ENCODE measurements around the gene MAT2A. TPM values are rescaled to one million over a fixed set of nuclear protein-coding genes. Genes with fewer than 3 reads are reported as not detected.

The MAT2A gene
- total and polyA plus RNA-seq, 2 of the 8 experiments (the other 6 are each of a cell fraction or from before 2014, with no cell fraction given), result 255 to 307 TPM

- Histone ChIP-seq H3K79me2 (ENCODE audit: control insufficient read depth in 1 of 2, insufficient read depth in 2 of 2, low read length in 2 of 2) (peaks cover 0 to 18% of the 10 kb centered on the region in 2 experiments; a peak in 2 of 4 replicates), H2BK5ac (ENCODE audit: low read depth, low read length) (peak within 1 kb of the TSS; percentile 90; the same call in 1 of the 2 replicates), H3K23me2 (ENCODE audit: low read depth, low read length) (peaks cover 5% of the 10 kb centered on the region), H3K14ac (ENCODE audit: insufficient read length) (no peak within 1 kb of the TSS), H2BK20ac (ENCODE audit: low read length) (no peak within 1 kb of the TSS), H4K5ac (ENCODE audit: insufficient read length, low read depth, low read length) (peak within 1 kb of the TSS; percentile 90), H2BK12ac (ENCODE audit: low read depth, low read length) (peak within 1 kb of the TSS; percentile 60; the same call in 1 of the 2 replicates), H3K4me2 (ENCODE audit: insufficient read depth in 1 of 2, low read depth in 2 of 2, low read length in 2 of 2) (peak within 1 kb of the TSS; percentile 84 to 96), H3K23ac (ENCODE audit: insufficient read length) (no peak within 1 kb of the TSS), H3K9me3 (ENCODE audit: insufficient read depth in 2 of 2, low read depth in 1 of 2, low read length in 1 of 2) (no peaks in the 10 kb centered on the region), H4K8ac (ENCODE audit: extremely low read depth, insufficient read depth, low read length) (peak within 1 kb of the TSS; percentile 94), H3K36me3 (ENCODE audit: control insufficient read depth in 2 of 4, insufficient read depth in 4 of 4, low read length in 3 of 4) (peaks cover 3 to 11% (median 8%) of the 10 kb centered on the region in 4 experiments; a peak in 7 of 8 replicates), H3K18ac (ENCODE audit: extremely low read depth, low read length) (peak within 1 kb of the TSS; percentile 99), H2AFZ (ENCODE audit: low read length) (peak within 1 kb of the TSS; percentile 96), H3K56ac (replicated peaks; ENCODE audit: insufficient read length, low read depth, low read length) (peak within 1 kb of the TSS; percentile 17), H3K4ac (replicated peaks; ENCODE audit: insufficient read length, low read depth, low read length) (peak within 1 kb of the TSS; percentile 40), H3K79me1 (ENCODE audit: low read depth, low read length) (0 out of 2 replicates have a peak, but pooled peaks cover 4% of the 10 kb centered on the region), H3K4me1 (replicated peaks in 1 of 4; ENCODE audit: control insufficient read depth in 3 of 4, insufficient read depth in 4 of 4, low read length in 3 of 4) (no peaks in the 10 kb centered on the region), H4K20me1 (replicated peaks in 1 of 2; ENCODE audit: control insufficient read depth in 1 of 2, insufficient read depth in 2 of 2, low read length in 2 of 2) (no peaks in the 10 kb centered on the region), H3K9ac (replicated peaks in 1 of 4; ENCODE audit: extremely low read depth in 1 of 4, low read depth in 3 of 4, low read length in 3 of 4) (peak within 1 kb of the TSS in 3 of 4 experiments; percentile 90 to 97 (median 94); a peak in 6 of 7 replicates), H2BK120ac (replicated peaks; ENCODE audit: low read depth, low read length) (no peak within 1 kb of the TSS), H3K27ac (ENCODE audit: low read depth, low read length) (peak within 1 kb of the TSS; percentile 92), H2AK5ac (ENCODE audit: low read depth, low read length) (no peak within 1 kb of the TSS), H2BK15ac (ENCODE audit: low read length) (no peak within 1 kb of the TSS), H3K27me3 (replicated peaks in 1 of 4; ENCODE audit: control insufficient read depth in 3 of 4, extremely low read depth in 1 of 4, insufficient read depth in 3 of 4, low read length in 3 of 4) (no peaks in the 10 kb centered on the region), H4K91ac (replicated peaks; ENCODE audit: insufficient read length, low read length) (peak within 1 kb of the TSS; percentile 78), H3K4me3 (ENCODE audit: extremely low read depth in 1 of 4, insufficient read depth in 2 of 4, low read depth in 3 of 4, low read length in 4 of 4) (peak within 1 kb of the TSS; percentile 68 to 90 (median 88))
- CTCF ChIA-PET (ENCODE audit: partially characterized antibody), result interaction anchor here (0.6 to 3.6 kb wide), 6 partner anchors 10 to 170 kb away, joined by 3 to 20 read pairs (median 4); no protein-coding TSS in a partner anchor
- 9% methylated on average over 62 of the region's 64 CpGs; no CpG with 5 or more reads in 1 of the 2 experiments for WGBS, 2 experiments (ENCODE audit: extremely low coverage in 1 of 2, insufficient coverage in 1 of 2, insufficient read length in 1 of 2, insufficient replicate concordance in 2 of 2, low coverage in 1 of 2, low lambda C conversion rate in 2 of 2, missing lambda C conversion rate in 1 of 2)
- POLR2A ChIA-PET (ENCODE audit: partially characterized antibody), result interaction anchor here (0.6 to 38.6 kb wide), 23 partner anchors 8 to 1126 kb away, joined by 3 to 1889 read pairs (median 3); partner anchors contain the start of genes C2orf68, CAPG, MAT2A and RNF181
- DNase-seq (ENCODE audit: low read depth in 1 of 2, low spot score in 2 of 2) (peak; percentile 88 to 97), FAIRE-seq (no peak)
- TF ChIP-seq POLR2AphosphoS5 (IDR thresholded peaks at IDR 0.05; ENCODE audit: low read depth, low read length) (peak; percentile 96), SAP30 (IDR thresholded peaks at IDR 0.05; ENCODE audit: insufficient read depth, insufficient replicate concordance, low read length) (no peak), CBX8 (IDR thresholded peaks at IDR 0.05; ENCODE audit: borderline replicate concordance, low read depth, low read length) (no peak)
Observed at GRCh38 chr2:85561280-85562212, 22.6 kb downstream of the MAT2A start, which contains the start of gene GGCX. TSS of gene GGCX (minus strand) at chr2:85561493. CDS start at chr2:85561428, 65 bp downstream.

Measured in H1 (cell line).